Adipose tissue (tissue), 3 donors: ENCODE data around the gene KRT78. TPM values are rescaled to one million over a fixed set of nuclear protein-coding genes. Genes with fewer than 3 reads are reported as not detected.
"Not testable (repeated sequence)": the region's sequence is repeated elsewhere in the genome, so short reads cannot be mapped to it uniquely, and the experiment has no call there.

Source experiments
- H3K27ac ChIP-seq: one replicate; pipeline ENCODE4 v1.5.1; 2013; ENCODE audit warnings: low read depth, low read length
- WGBS, 3 donors: extraction: QIAGEN DNeasy Blood & Tissue Kit; methylation state at CpG; one replicate each; pipeline ENCODE4 v1.1.7; 2013; 5-methylcytosine and 5-hydroxymethylcytosine counted together
- polyA plus RNA-seq, 3 donors: library from polyadenylated mRNA; stranded (reverse); fragments of 200-250 nt; gene quantifications; one replicate each; pipeline ENCODE4 v1.2.3, GENCODE V29; 2013
- donor health status: healthy with polysubstance abuse.
- donor health status: Bipolar disorder and iron deficiency.
- donor health status: healthy.

The KRT78 gene, protein sequence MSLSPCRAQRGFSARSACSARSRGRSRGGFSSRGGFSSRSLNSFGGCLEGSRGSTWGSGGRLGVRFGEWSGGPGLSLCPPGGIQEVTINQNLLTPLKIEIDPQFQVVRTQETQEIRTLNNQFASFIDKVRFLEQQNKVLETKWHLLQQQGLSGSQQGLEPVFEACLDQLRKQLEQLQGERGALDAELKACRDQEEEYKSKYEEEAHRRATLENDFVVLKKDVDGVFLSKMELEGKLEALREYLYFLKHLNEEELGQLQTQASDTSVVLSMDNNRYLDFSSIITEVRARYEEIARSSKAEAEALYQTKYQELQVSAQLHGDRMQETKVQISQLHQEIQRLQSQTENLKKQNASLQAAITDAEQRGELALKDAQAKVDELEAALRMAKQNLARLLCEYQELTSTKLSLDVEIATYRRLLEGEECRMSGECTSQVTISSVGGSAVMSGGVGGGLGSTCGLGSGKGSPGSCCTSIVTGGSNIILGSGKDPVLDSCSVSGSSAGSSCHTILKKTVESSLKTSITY
- under 1 TPM in 2 of 3 donors, not detected in 1; 0.12 to 0.98 TPM for polyA plus RNA-seq

- WGBS, 3 donors = 75 to 88% (median 83%) methylated on average over 15 to 16 of the region's 16 CpGs
- no peak within 1 kb of the TSS for H3K27ac ChIP-seq
Measured at GRCh38 chr12:52848661-52849255, at the start of gene KRT78. KRT78 (minus strand) TSS chr12:52848994; CDS start chr12:52848930, 64 bp downstream.

GRCh38 chr12:52896190-52897100 lies 47.7 kb upstream of the KRT78 start:
- no peak overlapping the region for H3K27ac ChIP-seq
- 66 to 77% (median 68%) methylated on average over 3 of the region's 3 CpGs for WGBS, 3 donors

DNA sequence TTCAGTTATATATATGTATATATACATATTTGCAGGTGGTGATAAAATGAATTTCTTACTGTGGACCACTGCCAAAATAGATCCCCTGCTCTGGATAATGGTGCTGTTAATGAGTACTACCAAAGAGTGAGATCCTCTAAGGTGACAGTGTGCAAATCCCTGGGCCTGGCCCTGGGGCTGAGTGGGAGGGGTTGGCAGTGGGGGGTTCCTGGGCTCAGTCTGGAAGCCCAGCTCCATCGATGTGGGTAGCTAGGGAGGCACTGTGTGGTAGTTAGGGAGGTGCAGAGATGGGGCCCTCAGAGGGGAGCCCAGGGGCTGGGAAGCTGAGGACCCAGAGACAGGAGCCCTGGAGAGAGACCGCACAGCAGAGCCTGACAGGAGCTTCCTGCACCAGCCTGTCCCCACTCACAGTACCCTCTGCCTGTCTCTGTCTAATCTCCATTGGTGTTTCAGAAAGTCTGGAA lies 47.0 kb upstream of the KRT78 start:
- WGBS, 3 donors = 43 to 54% (median 53%) methylated on average over 2 of the region's 2 CpGs
- H3K27ac ChIP-seq = no peak overlapping the region

GRCh38 chr12:52892974-52893373 lies 44.2 kb upstream of the KRT78 start:
- H3K27ac ChIP-seq = no peak overlapping the region

DNA sequence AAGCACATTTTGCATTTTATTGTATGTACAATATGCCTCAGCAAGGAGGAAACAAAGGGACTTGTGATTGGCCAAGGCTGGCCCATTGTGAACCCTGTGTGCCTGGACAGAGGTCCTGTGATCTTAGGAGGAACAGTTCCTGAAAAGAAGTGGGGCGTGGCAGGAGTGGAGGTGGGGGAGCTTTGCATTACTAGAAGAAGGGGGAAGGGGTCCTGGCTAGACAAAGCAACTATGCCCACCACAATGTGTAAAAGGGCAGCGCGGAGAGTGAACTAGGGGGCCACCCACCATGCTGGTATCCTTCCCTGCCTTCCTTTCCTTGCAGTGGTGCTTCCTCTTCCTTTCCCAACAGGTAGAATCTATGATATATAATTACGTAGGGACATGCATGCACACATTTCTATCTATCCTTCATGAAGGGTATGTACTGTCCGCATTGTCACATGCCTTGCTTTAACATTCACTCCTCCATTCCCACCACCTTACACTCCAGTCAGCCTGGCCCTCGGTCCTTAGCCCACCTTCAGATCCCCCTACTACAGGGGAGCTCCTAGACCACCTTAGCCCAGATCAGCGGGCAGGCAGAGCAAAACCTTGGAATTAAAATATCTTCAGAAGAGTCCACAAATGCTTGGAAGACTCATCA lies 43.5 kb upstream of the KRT78 start:
- 88 to 90% (median 90%) methylated on average over 7 of the region's 7 CpGs for WGBS, 3 donors
- H3K27ac ChIP-seq = no peak overlapping the region

DNA sequence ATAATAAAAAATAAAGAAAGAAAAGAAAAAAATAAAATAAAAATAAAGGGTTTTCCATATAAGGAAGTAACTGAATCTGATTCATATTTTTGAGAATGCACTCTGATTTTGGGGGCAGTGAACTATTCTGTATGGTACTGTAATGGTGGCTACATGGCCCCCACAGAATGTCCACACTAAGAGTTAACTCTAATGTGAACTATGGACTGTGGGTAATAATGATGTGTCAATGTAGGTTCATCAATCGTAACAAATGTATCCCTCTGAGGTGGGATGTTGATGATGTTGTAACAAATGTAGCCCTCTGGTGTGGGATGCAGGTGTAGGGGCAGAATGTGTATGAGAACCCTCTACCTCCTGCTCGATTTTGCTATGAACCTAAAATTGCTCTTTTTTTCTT lies 42.2 kb upstream of the KRT78 start:
- H3K27ac ChIP-seq = no peak overlapping the region
- 60 to 68% (median 67%) methylated on average over 2 of the region's 2 CpGs for WGBS, 3 donors

- WGBS, 3 donors = 87 to 93% (median 92%) methylated on average over 3 of the region's 3 CpGs
- H3K27ac ChIP-seq = no peak overlapping the region
Measured at GRCh38 chr12:52890417-52890816, 41.6 kb upstream of the KRT78 start.

- H3K27ac ChIP-seq = no peak overlapping the region
- WGBS, 3 donors = 24 to 25% (median 25%) methylated on average over 13 of the region's 13 CpGs
Measured at GRCh38 chr12:52884526-52885293, 35.9 kb upstream of the KRT78 start.

DNA sequence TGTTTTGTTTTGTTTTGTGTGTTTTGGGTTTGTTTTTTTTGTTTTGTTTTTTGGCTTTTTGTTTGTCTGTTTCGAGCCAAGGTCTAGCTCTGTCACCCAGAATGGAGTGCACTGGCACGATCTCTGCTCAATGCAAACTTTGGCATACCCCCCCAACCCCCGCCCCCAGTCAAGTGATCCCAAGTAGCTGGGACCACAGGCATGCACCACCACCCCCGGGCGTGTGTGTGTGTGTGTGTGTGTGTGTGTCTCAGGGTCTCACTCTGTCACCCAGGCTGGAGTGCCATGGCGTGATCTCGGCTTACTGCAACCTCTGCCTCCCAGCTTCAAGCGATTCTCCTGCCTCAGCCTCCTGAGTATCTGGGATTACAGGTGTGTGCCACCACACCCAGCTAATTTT lies 31.7 kb upstream of the KRT78 start:
- WGBS, 3 donors = 65 to 76% (median 71%) methylated on average over 8 of the region's 8 CpGs

GRCh38 chr12:52879394-52880351 lies 30.9 kb upstream of the KRT78 start:
- H3K27ac ChIP-seq = no peak overlapping the region

More for the DNA sequence above, 31.7 kb upstream of the KRT78 start:
- H3K27ac ChIP-seq = not testable (repeated sequence)

GRCh38 chr12:52878507-52879393 lies 30.0 kb upstream of the KRT78 start:
- no peak overlapping the region for H3K27ac ChIP-seq
- 71 to 83% (median 77%) methylated on average over 17 of the region's 17 CpGs for WGBS, 3 donors

More at GRCh38 chr12:52879394-52880351, 30.9 kb upstream of the KRT78 start:
- WGBS, 3 donors = 5 to 8% (median 5%) methylated on average over 38 of the region's 38 CpGs

DNA sequence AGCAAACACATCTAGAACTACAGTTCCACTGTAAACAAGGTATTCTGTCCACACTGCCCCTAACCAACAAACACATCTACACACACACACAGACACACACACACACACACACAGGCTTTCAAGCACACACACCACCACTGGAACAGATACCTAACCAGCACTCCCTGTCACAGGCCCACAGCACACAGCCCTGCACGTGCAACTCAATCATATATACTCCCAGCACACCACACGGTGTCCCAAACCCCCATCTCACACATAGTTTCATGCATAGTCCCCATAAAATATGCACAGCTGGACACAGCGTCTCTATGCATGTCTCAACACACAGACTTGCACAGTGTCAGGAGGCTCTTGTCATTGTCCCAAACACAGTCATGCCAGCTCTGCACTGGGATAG lies 28.4 kb upstream of the KRT78 start:
- WGBS, 3 donors = 79 to 85% (median 83%) methylated on average over 3 of the region's 3 CpGs
- H3K27ac ChIP-seq = no peak overlapping the region

DNA sequence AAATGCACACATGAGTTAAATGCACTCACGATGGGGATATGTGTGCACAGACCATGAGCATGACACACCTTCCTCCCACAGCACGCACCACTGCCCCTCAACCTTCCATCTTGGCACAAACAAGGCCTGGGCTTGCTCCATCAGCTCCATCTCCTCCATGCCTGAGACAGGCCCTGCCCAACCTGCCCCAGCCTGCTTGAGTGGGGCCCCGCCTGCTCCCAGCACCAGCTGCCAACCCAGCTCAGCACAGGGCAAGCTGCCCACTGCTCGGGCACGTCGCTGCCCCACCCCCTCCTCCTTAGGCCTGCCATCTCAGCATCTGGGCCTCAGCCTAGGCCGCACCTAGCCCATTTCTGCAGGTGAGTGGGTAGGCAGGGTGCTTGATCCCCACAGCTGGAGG lies 27.6 kb upstream of the KRT78 start:
- 42 to 78% (median 76%) methylated on average over 6 to 7 of the region's 7 CpGs for WGBS, 3 donors
- H3K27ac ChIP-seq = no peak overlapping the region

GRCh38 chr12:52874573-52875435 lies 26.0 kb upstream of the KRT78 start:
- WGBS, 3 donors = 69 to 70% (median 70%) methylated on average over 10 of the region's 10 CpGs
- no peak overlapping the region for H3K27ac ChIP-seq
